WI38 (cell line): ENCODE measurements around the gene BCAS3.

Source experiments
- H3K4me3 ChIP-seq: 2 replicates; pipeline ENCODE4 v1.5.1; 2011; ENCODE audit warnings: low read depth, mild to moderate bottlenecking, control low read depth, low read length
- CTCF ChIP-seq: IDR thresholded peaks from 2 replicates; pipeline ENCODE4 v1.5.1; 2012; ENCODE audit warnings: low read depth, mild to moderate bottlenecking, control low read depth, low read length

Gene BCAS3

GRCh38 chr17:61118871-61119270 lies 441.2 kb downstream of the BCAS3 start:
- no peak for TF ChIP-seq CTCF
- H3K4me3 ChIP-seq = no peak overlapping the region

GRCh38 chr17:61122326-61122913 lies 444.8 kb downstream of the BCAS3 start:
- no peak for TF ChIP-seq CTCF
- no peak overlapping the region for H3K4me3 ChIP-seq

GRCh38 chr17:61124562-61124961 lies 446.9 kb downstream of the BCAS3 start:
- no peak for TF ChIP-seq CTCF

GRCh38 chr17:61126473-61127249 lies 449.0 kb downstream of the BCAS3 start:
- TF ChIP-seq CTCF = no peak
- no peak overlapping the region for H3K4me3 ChIP-seq

More at GRCh38 chr17:61124562-61124961, 446.9 kb downstream of the BCAS3 start:
- H3K4me3 ChIP-seq = no peak overlapping the region

GRCh38 chr17:61127960-61128359 lies 450.3 kb downstream of the BCAS3 start:
- no peak for TF ChIP-seq CTCF
- no peak overlapping the region for H3K4me3 ChIP-seq

- no peak for TF ChIP-seq CTCF
- H3K4me3 ChIP-seq = no peak overlapping the region
Observed at GRCh38 chr17:61128661-61129115, 451.0 kb downstream of the BCAS3 start.
